GM23338 (cell line): ENCODE data around the gene ATG2B. TPM values are rescaled to one million over a fixed set of nuclear protein-coding genes. Genes with fewer than 3 reads are reported as not detected.

Experiments
- ATAC-seq: fragments of 200-7000 bp; cut with Tn5 transposase; 3 replicates; pipeline ENCODE4 v1.9.1; 2020
- DNase-seq: peaks from one replicate; pipeline ENCODE4 v3.0.0-alpha.2; 2015; ENCODE audit warnings: low spot score
- H2AFZ ChIP-seq: fragments of 200-600 bp; sonication (generic); 2 replicates; pipeline ENCODE4 v1.8.0; 2016; ENCODE audit warnings: antibody characterized with exemption, mild to moderate bottlenecking, moderate library complexity
- H3F3A ChIP-seq: fragments of 200-600 bp; sonication (generic); replicated peaks from 2 replicates; pipeline ENCODE4 v1.8.0; 2017; ENCODE audit warnings: antibody characterized with exemption, mixed run types, low read depth
- H3K27ac ChIP-seq: fragments of 200-600 bp; sonication (generic); 2 replicates; pipeline ENCODE4 v1.6.1; 2016; ENCODE audit warnings: low read depth
- H3K27me3 ChIP-seq: fragments of 200-600 bp; sonication (generic); 2 replicates; pipeline ENCODE4 v1.8.0; 2016; ENCODE audit warnings: mild to moderate bottlenecking, mixed run types, moderate library complexity; ENCODE audit not compliant: insufficient read depth
- H3K36me3 ChIP-seq: fragments of 200-600 bp; sonication (generic); 2 replicates; pipeline ENCODE4 v1.8.0; 2016; ENCODE audit warnings: mild to moderate bottlenecking; ENCODE audit not compliant: insufficient read depth
- H3K4me1 ChIP-seq: fragments of 200-600 bp; sonication (generic); 2 replicates; pipeline ENCODE4 v1.8.0; 2016; ENCODE audit warnings: mild to moderate bottlenecking, moderate library complexity; ENCODE audit not compliant: insufficient read depth
- H3K4me2 ChIP-seq: fragments of 200-600 bp; sonication (generic); 2 replicates; pipeline ENCODE4 v1.7.1; 2017; ENCODE audit warnings: mixed run types
- H3K4me3 ChIP-seq: fragments of 200-600 bp; sonication (generic); 2 replicates; pipeline ENCODE4 v1.6.1; 2016; ENCODE audit warnings: mixed run types
- H3K79me2 ChIP-seq: fragments of 200-600 bp; sonication (generic); replicated peaks from 2 replicates; pipeline ENCODE4 v1.8.0; 2017; ENCODE audit warnings: mild to moderate bottlenecking; ENCODE audit not compliant: insufficient read depth
- H3K9me2 ChIP-seq: fragments of 200-600 bp; sonication (generic); 2 replicates; pipeline ENCODE4 v1.8.0; 2017; ENCODE audit not compliant: insufficient read depth
- H4K20me1 ChIP-seq: fragments of 200-600 bp; sonication (generic); replicated peaks from 2 replicates; pipeline ENCODE4 v1.8.0; 2017; ENCODE audit warnings: mild to moderate bottlenecking; ENCODE audit not compliant: insufficient read depth
- H3K27ac Mint-ChIP-seq: 2 replicates; pipeline ENCODE4 v1.8.0; 2020; ENCODE audit warnings: inconsistent platforms, mild to moderate bottlenecking, moderate library complexity, mixed read lengths
- H3K27me3 Mint-ChIP-seq: 3 replicates; pipeline ENCODE4 v1.8.0; 2022; ENCODE audit warnings: low read depth, mild to moderate bottlenecking, moderate library complexity, mixed read lengths, inconsistent platforms; ENCODE audit not compliant: insufficient read depth, poor library complexity
- H3K36me3 Mint-ChIP-seq: 3 replicates; pipeline ENCODE4 v1.8.0; 2021; ENCODE audit warnings: low read depth, mild to moderate bottlenecking, inconsistent platforms, moderate library complexity, mixed read lengths
- H3K4me1 Mint-ChIP-seq: 3 replicates; pipeline ENCODE4 v1.8.0; 2020; ENCODE audit warnings: mild to moderate bottlenecking, inconsistent platforms, mixed read lengths
- H3K4me3 Mint-ChIP-seq: 3 replicates; pipeline ENCODE4 v1.8.0; 2021; ENCODE audit warnings: moderate library complexity, mild to moderate bottlenecking, inconsistent platforms, mixed read lengths
- H3K9me3 Mint-ChIP-seq: 3 replicates; pipeline ENCODE4 v1.8.0; 2020; ENCODE audit warnings: moderate library complexity, mild to moderate bottlenecking, inconsistent platforms, mixed read lengths
- CREB1 ChIP-seq: fragments of 250-450 bp; sonication (Bioruptor Pico); IDR thresholded peaks from 2 replicates; pipeline ENCODE4 v1.5.0; 2020; ENCODE audit warnings: low read depth, mild to moderate bottlenecking, moderate library complexity
- CTCF ChIP-seq, 2 experiments: fragments of 200-600 bp in 1 of 2; sonication (generic) in 1 of 2; conservative IDR thresholded peaks; 2 replicates each; pipeline versions ENCODE4 v1.5.1 to v1.6.1; 2016 to 2017; ENCODE audit warnings: antibody characterized with exemption in 2 of 2, low read depth in 2 of 2, mild to moderate bottlenecking in 2 of 2, moderate library complexity in 1 of 2
- ETS1 ChIP-seq: IDR thresholded peaks from 2 replicates; pipeline ENCODE4 v1.6.1; 2016; ENCODE audit warnings: antibody characterized with exemption
- EZH2 ChIP-seq: fragments of 200-600 bp; sonication (generic); IDR thresholded peaks from one replicate; pipeline ENCODE4 v1.8.0; 2017; ENCODE audit warnings: antibody characterized with exemption, mild to moderate bottlenecking, low read depth; ENCODE audit not compliant: unreplicated experiment
- EZH2phosphoT487 ChIP-seq: fragments of 200-600 bp; sonication (generic); IDR thresholded peaks from one replicate; pipeline ENCODE4 v1.8.1; 2018; ENCODE audit warnings: antibody characterized with exemption; ENCODE audit not compliant: unreplicated experiment
- JUNB ChIP-seq: IDR thresholded peaks from one replicate; pipeline ENCODE4 v1.6.1; 2016; ENCODE audit warnings: antibody characterized with exemption; ENCODE audit not compliant: unreplicated experiment
- NANOG ChIP-seq: IDR thresholded peaks from 2 replicates; pipeline ENCODE4 v1.6.1; 2016; ENCODE audit warnings: antibody characterized with exemption, borderline replicate concordance
- POLR2AphosphoS5 ChIP-seq: IDR thresholded peaks from 2 replicates; pipeline ENCODE4 v1.6.1; 2016; ENCODE audit warnings: antibody characterized with exemption, low read depth
- REST ChIP-seq: IDR thresholded peaks from one replicate; pipeline ENCODE4 v1.6.1; 2018; ENCODE audit warnings: antibody characterized with exemption; ENCODE audit not compliant: unreplicated experiment
- STAT1 ChIP-seq: IDR thresholded peaks from one replicate; pipeline ENCODE4 v1.6.1; 2016; ENCODE audit warnings: antibody characterized with exemption; ENCODE audit not compliant: unreplicated experiment
- ZNF114 ChIP-seq: fragments of 250-450 bp; sonication (Bioruptor Pico); IDR thresholded peaks from 2 replicates; pipeline ENCODE4 v1.5.0; 2020; ENCODE audit warnings: mild to moderate bottlenecking, moderate library complexity
- ZNF331 ChIP-seq: fragments of 250-450 bp; sonication (Bioruptor Pico); IDR thresholded peaks from 2 replicates; pipeline ENCODE4 v1.5.0; 2020; ENCODE audit warnings: low read depth, mild to moderate bottlenecking, moderate library complexity
- ZNF462 ChIP-seq: fragments of 250-450 bp; sonication (Bioruptor Pico); IDR thresholded peaks from 2 replicates; pipeline ENCODE4 v1.5.0; 2020; ENCODE audit warnings: mild to moderate bottlenecking, moderate library complexity
- polyA plus RNA-seq: library from polyadenylated mRNA; unstranded; fragments of >200 nt; fragmentation: Nextera tagmentation; extraction: Ambion mirVana; gene quantifications from 2 replicates; pipeline ENCODE4 v1.2.1, GENCODE V29; 2016
- total RNA-seq: library from RNA; depleted of rRNA; stranded (reverse); fragments of >200 nt; shearing (Covaris generic); gene quantifications from 2 replicates; pipeline ENCODE4 v1.2.3, GENCODE V29; 2014

ATG2B gene
- total and polyA plus RNA-seq, 2 experiments from 2014 or later, result 3.8 to 15.4 TPM

GRCh38 chr14:96280104-96280503 is 83.0 kb downstream of the ATG2B start (continued):
- no peak for TF ChIP-seq NANOG

GRCh38 chr14:96279564-96279963 is 83.6 kb downstream of the ATG2B start:
- Mint-ChIP-seq H3K4me3 (no peak overlapping the region), H3K9me3 (peaks cover 12% of the 10 kb centered on the region; the same call in 2 of the 3 replicates), H3K27me3 (peaks cover 4% of the 10 kb centered on the region), H3K27ac (no peak overlapping the region), H3K36me3 (peaks cover 9% of the 10 kb centered on the region; the same call in 2 of the 3 replicates), H3K4me1 (peaks cover 20% of the 10 kb centered on the region)
- no peaks in the 10 kb centered on the region for H3K9me2 ChIP-seq
- no peak for DNase-seq
- no peaks in the 10 kb centered on the region for H3K27me3 ChIP-seq
- H2AFZ ChIP-seq, result no peak overlapping the region
- no peak overlapping the region for H3K27ac ChIP-seq
- H3K79me2 ChIP-seq, result no peaks in the 10 kb centered on the region
- TF ChIP-seq ZNF331 (CRISPR knock-in tag) (no peak), JUNB (no peak), REST (no peak), EZH2phosphoT487 (no peak), ZNF114 (CRISPR knock-in tag) (no peak), STAT1 (no peak), POLR2AphosphoS5 (no peak), NANOG (no peak), CTCF (conservative IDR thresholded peaks at IDR 0.05; ENCODE audit: low read depth in 2 of 2) (no peak), ETS1 (no peak), CREB1 (CRISPR knock-in tag) (no peak), EZH2 (no peak), ZNF462 (no peak)
- H3K4me2 ChIP-seq, result no peak overlapping the region
- no peak overlapping the region for H3K4me3 ChIP-seq
- ATAC-seq, result no peak
- H3K36me3 ChIP-seq, result no peaks in the 10 kb centered on the region
- no peaks in the 10 kb centered on the region for H4K20me1 ChIP-seq
- no peaks in the 10 kb centered on the region for H3F3A ChIP-seq
- H3K4me1 ChIP-seq, result peaks cover 25% of the 10 kb centered on the region
